Measurements from ENCODE around the gene OSBPL3. TPM values are rescaled to one million over a fixed set of nuclear protein-coding genes. Genes with fewer than 3 reads are reported as not detected.

The OSBPL3 gene
- total RNA-seq, 1 donor from 2014 or later = 9.8 TPM

- Mint-ChIP-seq H3K27ac (no peak overlapping the region), H3K27me3 (ENCODE audit: low read depth) (no peaks in the 10 kb centered on the region), H3K4me3 (no peak overlapping the region), H3K9me3 (no peaks in the 10 kb centered on the region), H3K4me1 (peaks cover 12% of the 10 kb centered on the region), H3K36me3 (no peaks in the 10 kb centered on the region)
- DNase-seq (ENCODE audit: low spot score in 2 of 2, unreplicated experiment in 2 of 2) = no peak
- TF ChIP-seq CTCF (IDR thresholded peaks at IDR 0.05; ENCODE audit: unreplicated experiment) = no peak
These were observed 20.1 kb downstream of the OSBPL3 start for GRCh38 chr7:24959735-24960485.

GRCh38 chr7:24958399-24958798 lies 21.6 kb downstream of the OSBPL3 start:
- Mint-ChIP-seq H3K36me3 (no peaks in the 10 kb centered on the region), H3K27ac (no peak overlapping the region), H3K27me3 (ENCODE audit: low read depth) (no peaks in the 10 kb centered on the region), H3K4me3 (no peak overlapping the region), H3K4me1 (peaks cover 2% of the 10 kb centered on the region), H3K9me3 (no peaks in the 10 kb centered on the region)
- no peak for TF ChIP-seq CTCF (IDR thresholded peaks at IDR 0.05; ENCODE audit: unreplicated experiment)
- DNase-seq (ENCODE audit: low spot score in 2 of 2, unreplicated experiment in 2 of 2) = no peak

- Mint-ChIP-seq H3K4me1 (peaks cover 5% of the 10 kb centered on the region), H3K27me3 (ENCODE audit: low read depth) (no peaks in the 10 kb centered on the region), H3K36me3 (no peaks in the 10 kb centered on the region), H3K9me3 (no peaks in the 10 kb centered on the region), H3K4me3 (no peak overlapping the region), H3K27ac (no peak overlapping the region)
- TF ChIP-seq CTCF (IDR thresholded peaks at IDR 0.05; ENCODE audit: unreplicated experiment) = no peak
- no peak for DNase-seq (ENCODE audit: low spot score in 2 of 2, unreplicated experiment in 2 of 2)
These were observed 24.0 kb downstream of the OSBPL3 start for GRCh38 chr7:24956021-24956420.

GRCh38 chr7:24955313-24955712 lies 24.7 kb downstream of the OSBPL3 start:
- TF ChIP-seq CTCF (IDR thresholded peaks at IDR 0.05; ENCODE audit: unreplicated experiment) = no peak
- H3K4me1 Mint-ChIP-seq = peaks cover 5% of the 10 kb centered on the region
- DNase-seq (ENCODE audit: low spot score in 2 of 2, unreplicated experiment in 2 of 2) = no peak
- H3K27me3 Mint-ChIP-seq (ENCODE audit: low read depth) = no peaks in the 10 kb centered on the region
- no peaks in the 10 kb centered on the region for H3K9me3 Mint-ChIP-seq
- no peak overlapping the region for H3K27ac Mint-ChIP-seq
- no peaks in the 10 kb centered on the region for H3K36me3 Mint-ChIP-seq
- H3K4me3 Mint-ChIP-seq = no peak overlapping the region

- Mint-ChIP-seq H3K4me1 (peaks cover 3% of the 10 kb centered on the region), H3K4me3 (no peak overlapping the region), H3K9me3 (no peaks in the 10 kb centered on the region), H3K36me3 (no peaks in the 10 kb centered on the region), H3K27me3 (ENCODE audit: low read depth) (no peaks in the 10 kb centered on the region), H3K27ac (no peak overlapping the region)
- TF ChIP-seq CTCF (IDR thresholded peaks at IDR 0.05; ENCODE audit: unreplicated experiment) = no peak
- DNase-seq (ENCODE audit: low spot score in 2 of 2, unreplicated experiment in 2 of 2) = no peak
These were observed 27.5 kb downstream of the OSBPL3 start for GRCh38 chr7:24952464-24952863.
